ENCODE measurements around the gene VSIG8. TPM values are rescaled to one million over a fixed set of nuclear protein-coding genes. Genes with fewer than 3 reads are reported as not detected.

Gene VSIG8
- total and polyA plus RNA-seq, 9 donors = 0.06 to 0.48 (median 0.22) TPM; not detected in 3

GRCh38 chr1:159897962-159898361, 35.5 kb upstream of the VSIG8 start:
- H3K9me3 ChIP-seq = no peaks in the 10 kb centered on the region
- H3K27me3 ChIP-seq = no peaks in the 10 kb centered on the region
- H3K4me3 ChIP-seq = no peak overlapping the region
- peaks cover 4% of the 10 kb centered on the region for H3K4me1 ChIP-seq (ENCODE audit: insufficient read depth)
- DNase-seq = no peak
- intact Hi-C loops (cut with DNase I) = loop anchor here in 1 of 4 donors (5.0 kb wide), 1 partner anchor 271 kb away; no protein-coding TSS in a partner anchor
- H3K36me3 ChIP-seq = no peaks in the 10 kb centered on the region
- 88 to 92% (median 90%) methylated on average over 3 of the region's 3 CpGs for WGBS, 3 donors
- TF ChIP-seq EP300 (IDR thresholded peaks at IDR 0.05) (no peak), POLR2A (IDR thresholded peaks at IDR 0.05) (no peak)
- TF ChIP-seq, protein P1, sequence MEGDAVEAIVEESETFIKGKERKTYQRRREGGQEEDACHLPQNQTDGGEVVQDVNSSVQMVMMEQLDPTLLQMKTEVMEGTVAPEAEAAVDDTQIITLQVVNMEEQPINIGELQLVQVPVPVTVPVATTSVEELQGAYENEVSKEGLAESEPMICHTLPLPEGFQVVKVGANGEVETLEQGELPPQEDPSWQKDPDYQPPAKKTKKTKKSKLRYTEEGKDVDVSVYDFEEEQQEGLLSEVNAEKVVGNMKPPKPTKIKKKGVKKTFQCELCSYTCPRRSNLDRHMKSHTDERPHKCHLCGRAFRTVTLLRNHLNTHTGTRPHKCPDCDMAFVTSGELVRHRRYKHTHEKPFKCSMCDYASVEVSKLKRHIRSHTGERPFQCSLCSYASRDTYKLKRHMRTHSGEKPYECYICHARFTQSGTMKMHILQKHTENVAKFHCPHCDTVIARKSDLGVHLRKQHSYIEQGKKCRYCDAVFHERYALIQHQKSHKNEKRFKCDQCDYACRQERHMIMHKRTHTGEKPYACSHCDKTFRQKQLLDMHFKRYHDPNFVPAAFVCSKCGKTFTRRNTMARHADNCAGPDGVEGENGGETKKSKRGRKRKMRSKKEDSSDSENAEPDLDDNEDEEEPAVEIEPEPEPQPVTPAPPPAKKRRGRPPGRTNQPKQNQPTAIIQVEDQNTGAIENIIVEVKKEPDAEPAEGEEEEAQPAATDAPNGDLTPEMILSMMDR (IDR thresholded peaks at IDR 0.05) = no peak
- no peak overlapping the region for H3K27ac ChIP-seq

DNA sequence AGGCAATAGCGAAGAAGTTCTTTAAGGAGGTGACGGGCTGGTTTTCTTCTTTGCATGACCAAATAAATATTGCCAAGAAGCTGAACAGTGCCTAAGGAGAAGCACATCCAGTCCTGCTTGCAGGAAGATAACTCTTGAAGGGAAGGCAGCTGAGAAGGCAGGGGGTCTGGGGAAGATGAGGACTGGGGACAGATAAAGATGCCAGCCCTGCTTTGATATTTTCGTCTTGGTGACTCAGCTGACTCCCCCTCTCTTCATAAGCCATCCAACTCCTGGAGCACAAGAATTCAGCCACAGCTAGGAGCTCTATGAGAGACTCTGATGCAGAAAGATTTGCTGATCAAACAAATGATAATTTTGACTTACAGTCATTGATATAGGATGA, 34.1 kb upstream of the VSIG8 start:
- intact Hi-C loops (cut with DNase I) = loop anchor here in 1 of 4 donors (5.0 kb wide), 1 partner anchor 269 kb away; no protein-coding TSS in a partner anchor
- H3K27ac ChIP-seq = no peak overlapping the region
- WGBS, 3 donors = 66 to 78% (median 67%) methylated on average over 3 of the region's 3 CpGs

GRCh38 chr1:159895836-159896545, 33.5 kb upstream of the VSIG8 start:
- TF ChIP-seq POLR2A (IDR thresholded peaks at IDR 0.05) = no peak
- TF ChIP-seq EP300 (IDR thresholded peaks at IDR 0.05) = no peak
- TF ChIP-seq, protein P1 (IDR thresholded peaks at IDR 0.05) = no peak
- H3K4me1 ChIP-seq (ENCODE audit: insufficient read depth) = peaks cover 4% of the 10 kb centered on the region
- 46 to 55% (median 52%) methylated on average over 6 of the region's 6 CpGs for WGBS, 3 donors
- H3K27me3 ChIP-seq = no peaks in the 10 kb centered on the region
- no peaks in the 10 kb centered on the region for H3K9me3 ChIP-seq
- H3K36me3 ChIP-seq = no peaks in the 10 kb centered on the region
- H3K4me3 ChIP-seq = no peak overlapping the region
- no peak for DNase-seq
- no peak overlapping the region for H3K27ac ChIP-seq
- intact Hi-C loops (cut with DNase I) = loop anchor here in 1 of 4 donors (5.0 kb wide), 1 partner anchor 269 kb away; no protein-coding TSS in a partner anchor

More for the DNA sequence above, 34.1 kb upstream of the VSIG8 start:
- no peak overlapping the region for H3K4me3 ChIP-seq
- H3K4me1 ChIP-seq (ENCODE audit: insufficient read depth) = peaks cover 4% of the 10 kb centered on the region
- DNase-seq = no peak
- no peaks in the 10 kb centered on the region for H3K36me3 ChIP-seq
- TF ChIP-seq POLR2A (IDR thresholded peaks at IDR 0.05) = no peak
- TF ChIP-seq EP300 (IDR thresholded peaks at IDR 0.05) = no peak
- TF ChIP-seq, protein P1 (IDR thresholded peaks at IDR 0.05) = no peak
- H3K27me3 ChIP-seq = no peaks in the 10 kb centered on the region
- H3K9me3 ChIP-seq = no peaks in the 10 kb centered on the region

DNA sequence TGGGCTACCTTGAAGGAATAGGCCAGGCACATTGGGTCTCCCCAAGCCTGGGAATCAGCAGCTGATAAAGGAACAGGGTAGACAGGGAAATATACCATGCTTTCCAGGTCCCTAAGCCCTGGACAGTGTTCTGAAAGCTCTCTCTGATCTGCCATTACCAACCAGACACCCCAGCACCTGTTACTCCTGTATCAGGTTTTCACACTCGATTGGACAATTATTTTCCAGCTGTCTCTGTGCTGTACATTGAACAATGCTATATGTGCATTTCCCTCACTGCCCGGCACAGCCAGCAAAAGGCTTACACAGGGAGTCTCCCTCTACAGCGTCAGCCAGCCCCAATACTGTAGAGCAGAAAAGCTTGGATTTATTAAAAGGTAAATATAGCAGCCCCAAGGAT, 32.8 kb upstream of the VSIG8 start:
- no peak for TF ChIP-seq EP300 (IDR thresholded peaks at IDR 0.05)
- TF ChIP-seq, protein P1 (IDR thresholded peaks at IDR 0.05) = no peak
- TF ChIP-seq POLR2A (IDR thresholded peaks at IDR 0.05) = no peak
- Histone ChIP-seq H3K36me3 (no peaks in the 10 kb centered on the region), H3K27me3 (no peaks in the 10 kb centered on the region), H3K27ac (no peak overlapping the region), H3K4me1 (ENCODE audit: insufficient read depth) (peaks cover 4% of the 10 kb centered on the region), H3K4me3 (no peak overlapping the region), H3K9me3 (no peaks in the 10 kb centered on the region)
- 61 to 73% (median 72%) methylated on average over 3 of the region's 3 CpGs for WGBS, 3 donors
- intact Hi-C loops (cut with DNase I) = loop anchor here in 1 of 4 donors (5.0 kb wide), 1 partner anchor 268 kb away; no protein-coding TSS in a partner anchor
- DNase-seq = no peak

Measured in ovary (tissue), 9 donors.